Measurements from ENCODE around the gene GSTT2.
A peak's percentile ranks its signal among the peaks of the same experiment; 100 is the strongest.

The GSTT2 gene

DNA sequence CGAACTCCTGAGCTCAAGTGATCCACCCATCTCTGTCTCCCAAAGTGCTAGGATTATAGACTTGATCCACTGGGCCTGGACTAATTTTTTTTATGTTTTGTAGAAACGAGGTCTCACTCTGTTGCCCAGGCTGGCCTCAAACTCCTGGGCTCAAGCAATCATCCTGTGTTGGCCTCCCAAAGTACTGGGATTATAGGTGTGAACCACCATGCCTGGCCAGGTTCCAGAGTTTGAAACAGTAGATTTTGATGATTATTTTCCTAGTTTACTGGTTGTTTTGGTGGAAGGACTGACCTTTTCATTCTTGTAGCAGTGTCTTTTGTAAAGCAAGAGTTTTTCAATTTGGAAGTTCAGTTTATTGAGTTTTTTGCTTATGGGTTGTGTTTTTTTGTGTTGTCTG, 46.1 kb downstream of the GSTT2 start:
- Histone ChIP-seq H3K27ac (no peak overlapping the region), H3K9ac (no peak overlapping the region)

DNA sequence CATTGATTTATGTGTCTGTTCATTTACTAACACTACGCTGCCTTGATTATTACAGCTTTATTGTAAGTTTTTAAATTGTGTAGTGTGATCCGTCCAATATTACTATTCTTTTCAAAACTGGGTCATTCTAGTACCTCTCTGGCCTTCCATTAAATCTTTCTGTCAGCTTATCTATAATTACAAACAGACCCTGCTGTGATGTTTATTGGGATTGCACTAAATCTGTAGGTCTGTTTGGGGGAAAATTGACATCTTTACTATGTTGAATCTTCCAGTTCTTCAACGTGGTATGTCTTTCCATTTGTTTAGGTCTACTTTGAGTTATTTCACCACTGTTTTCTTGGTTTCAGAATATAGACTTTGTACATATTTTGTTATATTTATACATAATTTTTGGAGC, 46.8 kb downstream of the GSTT2 start:
- Histone ChIP-seq H3K36me3 (peaks cover 10 to 41% (median 25%) of the 10 kb centered on the region in 11 experiments; a peak in 20 of 22 replicates), H3K4me3 (no peak overlapping the region), H3K4me1 (peaks cover 0 to 17% (median 15%) of the 10 kb centered on the region in 10 experiments; a peak in 14 of 20 replicates), H3K27me3 (no peaks in the 10 kb centered on the region), H4K20me1 (peaks cover 3 to 68% (median 26%) of the 10 kb centered on the region in 11 experiments; a peak in 14 of 22 replicates), H3K9ac (no peak overlapping the region), H3K27ac (no peak overlapping the region), H3K9me3 (replicated peaks in 1 of 11) (peaks cover 0 to 11% (median 4%) of the 10 kb centered on the region in 11 experiments; a peak in 5 of 22 replicates), H3K4me2 (no peak overlapping the region)
- no peak for TF ChIP-seq Cebpa-rat (IDR thresholded peaks at IDR 0.05)

More for the DNA sequence above, 46.1 kb downstream of the GSTT2 start:
- Histone ChIP-seq H3K36me3 (peaks cover 10 to 37% (median 23%) of the 10 kb centered on the region in 11 experiments; a peak in 20 of 22 replicates), H3K4me2 (no peak overlapping the region), H4K20me1 (peaks cover 3 to 69% (median 29%) of the 10 kb centered on the region in 11 experiments; a peak in 14 of 22 replicates), H3K27me3 (no peaks in the 10 kb centered on the region), H3K4me1 (peaks cover 0 to 17% (median 15%) of the 10 kb centered on the region in 10 experiments; a peak in 14 of 20 replicates), H3K9me3 (replicated peaks in 1 of 11) (peaks cover 0 to 11% (median 4%) of the 10 kb centered on the region in 11 experiments; a peak in 5 of 22 replicates), H3K4me3 (no peak overlapping the region)
- TF ChIP-seq Cebpa-rat (IDR thresholded peaks at IDR 0.05), result no peak

- no peak for TF ChIP-seq Cebpa-rat (IDR thresholded peaks at IDR 0.05)
These were observed 47.5 kb downstream of the GSTT2 start for GRCh38 chr22:24027389-24027975.

GRCh38 chr22:24027991-24028390, 48.1 kb downstream of the GSTT2 start:
- Histone ChIP-seq H3K9ac (no peak overlapping the region), H3K4me1 (peaks cover 0 to 17% (median 15%) of the 10 kb centered on the region in 10 experiments; a peak in 14 of 20 replicates), H3K27me3 (no peaks in the 10 kb centered on the region), H4K20me1 (peaks cover 7 to 75% (median 28%) of the 10 kb centered on the region in 11 experiments; a peak in 14 of 22 replicates), H3K27ac (no peak overlapping the region), H3K4me3 (no peak overlapping the region), H3K4me2 (peak overlapping the region in 6 of 11 experiments; percentile 1 to 33 (median 22); a peak in 4 of 22 replicates), H3K36me3 (peaks cover 10 to 41% (median 25%) of the 10 kb centered on the region in 11 experiments; a peak in 20 of 22 replicates), H3K9me3 (replicated peaks in 1 of 11) (peaks cover 0 to 11% (median 4%) of the 10 kb centered on the region in 11 experiments; a peak in 5 of 22 replicates)
- no peak for TF ChIP-seq Cebpa-rat (IDR thresholded peaks at IDR 0.05)

More at GRCh38 chr22:24027389-24027975, 47.5 kb downstream of the GSTT2 start:
- peaks cover 10 to 41% (median 25%) of the 10 kb centered on the region in 11 experiments; a peak in 20 of 22 replicates for H3K36me3 ChIP-seq
- H3K27ac ChIP-seq, result no peak overlapping the region
- H3K27me3 ChIP-seq, result no peaks in the 10 kb centered on the region
- H3K9me3 ChIP-seq (replicated peaks in 1 of 11), result peaks cover 0 to 11% (median 4%) of the 10 kb centered on the region in 11 experiments; a peak in 5 of 22 replicates
- no peak overlapping the region for H3K4me3 ChIP-seq
- peaks cover 7 to 71% (median 26%) of the 10 kb centered on the region in 11 experiments; a peak in 14 of 22 replicates for H4K20me1 ChIP-seq
- peak overlapping the region in 8 of 11 experiments; percentile 1 to 33 (median 22); a peak in 7 of 22 replicates for H3K4me2 ChIP-seq
- H3K4me1 ChIP-seq, result peaks cover 0 to 17% (median 15%) of the 10 kb centered on the region in 10 experiments; a peak in 14 of 20 replicates
- no peak overlapping the region for H3K9ac ChIP-seq

GRCh38 chr22:24028533-24028932, 48.6 kb downstream of the GSTT2 start:
- peaks cover 10 to 41% (median 23%) of the 10 kb centered on the region in 11 experiments; a peak in 20 of 22 replicates for H3K36me3 ChIP-seq
- H3K27me3 ChIP-seq, result no peaks in the 10 kb centered on the region

DNA sequence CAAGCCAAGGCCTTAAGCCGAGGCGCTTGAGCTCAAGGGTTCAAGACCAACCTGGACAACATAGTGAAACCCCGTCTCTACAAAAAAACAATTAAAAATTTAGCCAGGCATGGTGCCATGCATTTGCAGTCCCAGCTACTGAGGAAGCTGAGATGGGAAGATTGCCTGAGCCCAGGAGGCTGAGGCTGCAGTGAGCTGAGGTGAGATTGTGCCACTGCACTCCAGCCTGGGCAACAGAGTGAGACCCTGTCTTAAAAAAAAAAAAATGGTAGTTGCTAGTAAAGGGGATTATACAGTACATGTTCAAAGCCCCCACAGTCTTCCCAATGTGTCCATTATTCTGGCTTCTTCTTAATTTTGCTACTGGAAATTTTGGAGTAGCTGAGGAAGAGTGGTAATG, 49.4 kb downstream of the GSTT2 start:
- TF ChIP-seq Cebpa-rat (IDR thresholded peaks at IDR 0.05), result no peak
- peaks cover 10 to 25% (median 16%) of the 10 kb centered on the region in 10 experiments; a peak in 18 of 20 replicates for H3K4me1 ChIP-seq
- no peak overlapping the region for H3K27ac ChIP-seq
- H3K9me3 ChIP-seq (replicated peaks in 1 of 11), result peaks cover 0 to 3% (median 1%) of the 10 kb centered on the region in 11 experiments; a peak in 4 of 22 replicates
- H3K4me3 ChIP-seq, result no peak overlapping the region
- H3K36me3 ChIP-seq, result peaks cover 10 to 39% (median 23%) of the 10 kb centered on the region in 11 experiments; a peak in 20 of 22 replicates
- peaks cover 17 to 79% (median 41%) of the 10 kb centered on the region in 11 experiments; a peak in 17 of 22 replicates for H4K20me1 ChIP-seq
- no peaks in the 10 kb centered on the region for H3K27me3 ChIP-seq
- H3K9ac ChIP-seq, result no peak overlapping the region
- no peak overlapping the region for H3K4me2 ChIP-seq

More at GRCh38 chr22:24028533-24028932, 48.6 kb downstream of the GSTT2 start:
- Histone ChIP-seq H3K4me2 (peak overlapping the region in 3 of 11 experiments; percentile 0 to 16 (median 4); a peak in 2 of 22 replicates), H3K4me3 (no peak overlapping the region), H3K27ac (no peak overlapping the region), H3K9ac (no peak overlapping the region), H3K4me1 (peaks cover 5 to 22% (median 15%) of the 10 kb centered on the region in 10 experiments; a peak in 18 of 20 replicates), H4K20me1 (peaks cover 9 to 75% (median 34%) of the 10 kb centered on the region in 11 experiments; a peak in 17 of 22 replicates), H3K9me3 (replicated peaks in 1 of 11) (peaks cover 0 to 10% (median 4%) of the 10 kb centered on the region in 11 experiments; a peak in 5 of 22 replicates)
- TF ChIP-seq Cebpa-rat (IDR thresholded peaks at IDR 0.05), result no peak

DNA sequence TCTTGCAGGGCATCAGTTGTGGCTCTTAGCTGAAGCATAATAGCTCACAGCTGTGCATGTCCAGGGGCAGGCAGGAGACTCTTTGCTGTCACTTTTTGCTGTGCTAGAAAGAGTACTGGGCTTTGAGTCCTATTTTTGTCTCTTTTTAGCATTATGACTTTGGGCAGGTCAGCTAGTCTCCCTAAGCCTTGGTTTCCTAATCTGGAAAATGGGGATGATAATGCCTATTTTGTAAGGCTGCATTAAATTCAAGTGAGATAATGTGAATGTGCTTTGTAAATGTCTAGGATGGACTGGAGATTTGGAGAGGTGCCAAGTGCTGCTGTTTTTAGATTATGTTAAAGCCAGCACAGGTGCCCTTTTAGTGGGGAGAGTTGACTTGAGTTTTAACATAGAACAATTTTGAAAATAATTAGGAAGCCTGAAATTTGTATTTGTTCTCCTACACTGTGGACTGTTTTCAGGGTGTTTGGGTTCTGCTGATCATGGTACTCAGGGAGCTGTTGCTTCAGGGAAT, 50.3 kb downstream of the GSTT2 start:
- TF ChIP-seq Cebpa-rat (IDR thresholded peaks at IDR 0.05), result no peak
- no peaks in the 10 kb centered on the region for H3K9me3 ChIP-seq (replicated peaks in 1 of 11)
- no peaks in the 10 kb centered on the region for H3K27me3 ChIP-seq
- peaks cover 7 to 40% (median 23%) of the 10 kb centered on the region in 11 experiments; a peak in 20 of 22 replicates for H3K36me3 ChIP-seq
- peaks cover 25 to 86% (median 50%) of the 10 kb centered on the region in 11 experiments; a peak in 18 of 22 replicates for H4K20me1 ChIP-seq
- no peak overlapping the region for H3K4me3 ChIP-seq
- peaks cover 15 to 25% (median 17%) of the 10 kb centered on the region in 10 experiments; a peak in 18 of 20 replicates for H3K4me1 ChIP-seq
- H3K4me2 ChIP-seq, result no peak overlapping the region
- no peak overlapping the region for H3K27ac ChIP-seq
- no peak overlapping the region for H3K9ac ChIP-seq

Data from BLaER1 treated with 17β-estradiol and CSF1 and Interleukin-3, amounts not matched to agents 10 nM and 100 nM (cell line).